ENCODE data around the gene WASF2.

Gene WASF2

DNA sequence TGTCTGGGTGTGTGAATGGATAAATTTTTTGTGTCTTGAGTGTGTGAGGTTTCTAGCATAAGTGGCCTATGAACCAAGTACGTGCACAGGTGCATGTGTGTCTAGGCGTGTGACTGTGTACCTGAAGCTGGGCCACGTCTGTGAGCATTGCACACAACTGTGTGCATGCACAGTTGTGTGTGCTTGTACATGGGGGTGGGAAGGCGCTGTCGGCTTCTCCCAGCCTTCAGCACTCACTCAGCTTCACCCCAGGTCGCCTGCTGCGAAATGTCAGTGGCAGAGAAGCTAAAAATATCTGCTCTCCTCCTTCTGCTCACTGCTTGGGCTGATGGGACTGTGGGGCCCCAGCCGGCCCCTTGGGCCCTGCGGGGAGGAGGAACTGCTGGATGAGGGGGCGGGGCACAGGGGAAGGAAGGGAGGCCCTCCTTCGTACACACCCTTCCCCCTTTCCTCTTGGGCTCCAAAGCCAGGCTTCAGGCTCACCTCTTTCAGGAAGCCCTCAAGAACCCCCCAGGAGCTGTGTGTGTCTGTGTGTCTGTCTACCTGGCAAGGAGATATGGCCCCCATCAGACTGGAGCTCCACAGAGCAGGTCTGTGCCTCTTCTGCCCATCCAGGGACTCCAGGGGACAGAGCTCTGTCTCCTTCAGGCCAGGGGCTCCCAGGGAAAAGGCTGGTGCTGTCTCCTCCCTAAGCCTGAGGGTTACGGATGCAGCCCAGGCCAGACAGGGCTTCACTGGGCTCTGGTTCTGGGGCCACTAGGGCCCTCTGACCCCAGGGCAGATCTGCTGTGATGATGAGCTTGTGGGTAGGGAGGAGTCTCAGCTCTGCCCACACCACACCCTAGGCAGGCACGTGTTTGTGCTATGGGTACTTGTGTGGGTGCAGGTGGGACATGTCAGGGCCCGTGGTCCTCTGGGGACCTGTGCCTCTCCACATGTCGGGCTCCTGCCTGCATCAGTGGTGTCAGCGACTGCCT lies 35.6 kb upstream of the WASF2 start:
- Histone ChIP-seq H3K4me2 (ENCODE audit: low read length) (peak overlapping the region; percentile 44), H3K9me3 (ENCODE audit: control insufficient read depth, low read length) (no peaks in the 10 kb centered on the region), H3K27me3 (ENCODE audit: control insufficient read depth, insufficient read depth, low read length) (no peaks in the 10 kb centered on the region), H3K79me2 (no peaks in the 10 kb centered on the region), H3K9ac (no peak overlapping the region), H3K4me1 (peaks cover 38% of the 10 kb centered on the region), H3K27ac (peak overlapping the region; percentile 91), H2AFZ (peak overlapping the region; percentile 45), H3K4me3 (ENCODE audit: low read depth, low read length) (peak overlapping the region; percentile 32), H3K36me3 (ENCODE audit: control insufficient read depth, insufficient read depth, low read length) (no peaks in the 10 kb centered on the region)
- no peak for TF ChIP-seq CTCF (IDR thresholded peaks at IDR 0.05)

DNA sequence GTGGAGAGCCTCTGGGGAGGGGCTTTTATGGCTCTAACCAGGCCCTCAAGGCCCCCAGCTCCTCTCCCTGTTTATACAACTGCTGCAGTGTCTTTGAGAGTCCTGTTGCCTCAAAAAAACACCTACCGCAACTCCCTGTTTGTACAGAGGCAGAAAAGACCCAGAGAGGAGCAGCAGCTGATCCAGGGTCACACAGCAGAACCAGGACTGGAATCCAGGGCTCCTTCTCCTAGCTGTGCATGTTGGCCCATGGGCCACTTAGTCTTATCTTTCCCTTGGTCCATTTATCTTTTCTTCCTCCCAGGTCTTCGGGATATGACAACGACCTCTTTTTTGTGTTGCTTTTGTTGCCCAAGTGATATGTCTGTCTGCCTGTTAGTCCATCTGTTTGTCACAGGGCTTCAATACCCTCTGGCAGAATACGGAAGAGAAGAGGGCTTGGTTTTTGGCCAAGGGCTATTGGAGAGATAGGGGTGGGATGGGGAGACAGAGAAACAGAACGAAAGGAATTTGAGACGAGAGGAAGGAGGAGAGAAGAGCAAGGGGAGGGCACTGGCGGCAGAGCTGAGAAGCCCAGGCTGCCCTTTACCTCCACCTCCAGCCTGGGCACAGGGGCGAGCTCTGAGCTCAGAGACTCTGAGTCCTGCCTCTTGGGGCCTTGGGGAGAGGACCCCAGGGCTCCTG lies 33.5 kb upstream of the WASF2 start:
- Histone ChIP-seq H3K4me3 (ENCODE audit: low read depth, low read length) (no peak overlapping the region), H3K9me3 (ENCODE audit: control insufficient read depth, low read length) (no peaks in the 10 kb centered on the region), H3K27ac (no peak overlapping the region), H2AFZ (peak overlapping the region; percentile 38), H3K36me3 (ENCODE audit: control insufficient read depth, insufficient read depth, low read length) (no peaks in the 10 kb centered on the region), H3K79me2 (no peaks in the 10 kb centered on the region), H3K27me3 (ENCODE audit: control insufficient read depth, insufficient read depth, low read length) (no peaks in the 10 kb centered on the region), H3K9ac (no peak overlapping the region), H3K4me2 (ENCODE audit: low read length) (no peak overlapping the region), H3K4me1 (peaks cover 44% of the 10 kb centered on the region)
- TF ChIP-seq CTCF (IDR thresholded peaks at IDR 0.05), result no peak

- no peak overlapping the region for H3K4me3 ChIP-seq (ENCODE audit: low read depth, low read length)
- no peak overlapping the region for H3K27ac ChIP-seq
- H3K4me1 ChIP-seq, result peaks cover 41% of the 10 kb centered on the region
- no peak overlapping the region for H2AFZ ChIP-seq
- no peak overlapping the region for H3K4me2 ChIP-seq (ENCODE audit: low read length)
- H3K9me3 ChIP-seq (ENCODE audit: control insufficient read depth, low read length), result no peaks in the 10 kb centered on the region
- no peaks in the 10 kb centered on the region for H3K36me3 ChIP-seq (ENCODE audit: control insufficient read depth, insufficient read depth, low read length)
- H3K9ac ChIP-seq, result no peak overlapping the region
- H3K79me2 ChIP-seq, result no peaks in the 10 kb centered on the region
- no peak for TF ChIP-seq CTCF (IDR thresholded peaks at IDR 0.05)
- H3K27me3 ChIP-seq (ENCODE audit: control insufficient read depth, insufficient read depth, low read length), result no peaks in the 10 kb centered on the region
These were observed 32.7 kb upstream of the WASF2 start for GRCh38 chr1:27522432-27523336.

DNA sequence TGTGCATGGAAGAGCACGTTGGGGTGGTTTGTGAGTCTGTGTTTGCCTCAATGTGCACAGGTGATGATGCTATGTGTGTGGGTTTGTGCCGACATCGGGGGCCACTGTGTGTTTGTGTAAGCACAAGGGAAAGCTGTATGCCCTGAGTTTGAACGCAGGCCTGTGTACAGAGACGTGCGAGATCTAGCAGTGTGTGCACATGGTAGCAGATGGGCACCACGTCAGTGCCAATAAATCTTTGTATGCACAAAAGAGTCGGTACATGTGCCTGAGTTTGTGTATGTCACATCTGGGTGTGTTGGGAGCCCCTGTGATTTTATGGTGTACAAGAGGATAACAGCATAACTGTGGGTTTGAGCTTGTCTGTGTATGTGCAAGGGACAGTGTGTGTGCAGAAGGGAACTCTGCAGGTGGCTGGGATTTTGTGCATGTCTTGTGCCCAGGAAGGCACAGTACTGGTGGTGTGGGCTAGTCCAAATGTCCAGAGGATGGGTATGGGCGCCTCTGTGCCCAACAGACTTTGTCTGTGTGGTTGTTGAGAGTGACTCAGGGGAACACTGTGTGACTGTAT lies 32.0 kb upstream of the WASF2 start:
- no peaks in the 10 kb centered on the region for H3K36me3 ChIP-seq (ENCODE audit: control insufficient read depth, insufficient read depth, low read length)
- no peak for TF ChIP-seq CTCF (IDR thresholded peaks at IDR 0.05)
- H3K27me3 ChIP-seq (ENCODE audit: control insufficient read depth, insufficient read depth, low read length), result no peaks in the 10 kb centered on the region
- no peak overlapping the region for H3K27ac ChIP-seq
- peaks cover 38% of the 10 kb centered on the region for H3K4me1 ChIP-seq
- no peak overlapping the region for H3K4me3 ChIP-seq (ENCODE audit: low read depth, low read length)
- no peaks in the 10 kb centered on the region for H3K9me3 ChIP-seq (ENCODE audit: control insufficient read depth, low read length)
- H2AFZ ChIP-seq, result no peak overlapping the region
- H3K79me2 ChIP-seq, result no peaks in the 10 kb centered on the region
- no peak overlapping the region for H3K9ac ChIP-seq
- H3K4me2 ChIP-seq (ENCODE audit: low read length), result no peak overlapping the region

All from parathyroid adenoma (tissue), 2 donors.